HG02852 (cell line): ENCODE results near the gene RIOK1.

Source experiments
- ATAC-seq: cut with Tn5 transposase; IDR thresholded peaks from one replicate; pipeline ENCODE4 v1.9.1; 2021; ENCODE audit warnings: mild to moderate bottlenecking, moderate library complexity; ENCODE audit not compliant: unreplicated experiment

The RIOK1 gene

GRCh38 chr6:7406743-7407142 lies 17.1 kb downstream of the RIOK1 start:
- ATAC-seq = no peak

GRCh38 chr6:7409740-7410139 lies 20.1 kb downstream of the RIOK1 start:
- ATAC-seq = no peak

GRCh38 chr6:7410851-7411250 lies 21.2 kb downstream of the RIOK1 start:
- ATAC-seq = no peak

GRCh38 chr6:7411328-7411727 lies 21.7 kb downstream of the RIOK1 start:
- ATAC-seq = no peak

GRCh38 chr6:7413151-7413823 lies 23.7 kb downstream of the RIOK1 start:
- no peak for ATAC-seq

- no peak for ATAC-seq
These were observed 25.2 kb downstream of the RIOK1 start for GRCh38 chr6:7414811-7415210.

GRCh38 chr6:7417684-7418083 lies 28.1 kb downstream of the RIOK1 start:
- no peak for ATAC-seq

- no peak for ATAC-seq
These were observed 28.8 kb downstream of the RIOK1 start for GRCh38 chr6:7418238-7418905.

GRCh38 chr6:7419065-7419464 lies 29.5 kb downstream of the RIOK1 start:
- no peak for ATAC-seq

GRCh38 chr6:7421066-7421465 lies 31.5 kb downstream of the RIOK1 start:
- ATAC-seq = no peak

- no peak for ATAC-seq
These were observed 34.5 kb downstream of the RIOK1 start for GRCh38 chr6:7424058-7424457.

- ATAC-seq = no peak
These were observed 35.6 kb downstream of the RIOK1 start for GRCh38 chr6:7424967-7425807.

- ATAC-seq = no peak
These were observed 36.2 kb downstream of the RIOK1 start for GRCh38 chr6:7425808-7426190.

GRCh38 chr6:7426447-7427169 lies 37.0 kb downstream of the RIOK1 start:
- no peak for ATAC-seq

- no peak for ATAC-seq
These were observed 41.7 kb downstream of the RIOK1 start for GRCh38 chr6:7431313-7431673.

GRCh38 chr6:7431674-7432390 lies 42.2 kb downstream of the RIOK1 start:
- no peak for ATAC-seq

- no peak for ATAC-seq
These were observed 42.9 kb downstream of the RIOK1 start for GRCh38 chr6:7432391-7433120.

GRCh38 chr6:7433121-7433617 lies 43.6 kb downstream of the RIOK1 start:
- no peak for ATAC-seq

GRCh38 chr6:7434672-7435071 lies 45.1 kb downstream of the RIOK1 start:
- ATAC-seq = no peak

GRCh38 chr6:7438011-7438410 lies 48.4 kb downstream of the RIOK1 start:
- no peak for ATAC-seq
